Ovary (tissue), 9 donors: Measurements from ENCODE around the gene VAV3. TPM values are rescaled to one million over a fixed set of nuclear protein-coding genes. Genes with fewer than 3 reads are reported as not detected.

Source experiments
- DNase-seq, 5 donors: peaks; one replicate each; pipeline ENCODE4 v3.0.0-alpha.2; 2019 to 2020
- H3K27ac ChIP-seq, 2 donors: fragments of 200-600 bp; one replicate each; pipeline versions ENCODE4 v1.5.1 to v1.8.0; 2019 to 2022
- H3K27me3 ChIP-seq: fragments of 200-600 bp; one replicate; pipeline ENCODE4 v1.8.0; 2022
- H3K36me3 ChIP-seq: fragments of 200-600 bp; sonication (generic); one replicate; pipeline ENCODE4 v1.5.1; 2019
- H3K4me1 ChIP-seq: one replicate; pipeline ENCODE4 v1.8.1; 2013; ENCODE audit warnings: mild to moderate bottlenecking, moderate library complexity; ENCODE audit not compliant: insufficient read depth
- H3K4me3 ChIP-seq: fragments of 200-600 bp; sonication (generic); one replicate; pipeline ENCODE4 v1.5.1; 2017
- H3K9me3 ChIP-seq, 2 donors: fragments of 200-600 bp in 1 of 2; sonication (generic) in 1 of 2; one replicate each; pipeline versions ENCODE4 v1.5.1 to v1.8.1; 2013 to 2019; ENCODE audit warnings: mild to moderate bottlenecking in 1 of 2, moderate library complexity in 1 of 2
- CTCF ChIP-seq, 3 donors: fragments of 450-650 bp in 2 of 3; fragments of 200-600 bp in 1 of 3; IDR thresholded peaks; one replicate each; pipeline versions ENCODE4 v1.5.1 to v1.8.0; 2016 to 2022; ENCODE audit warnings: antibody characterized with exemption in 3 of 3, mild to moderate bottlenecking in 1 of 3
- EP300 ChIP-seq: sonication (generic); formaldehyde crosslinking; IDR thresholded peaks from one replicate; pipeline ENCODE4 v1.6.1; 2017; ENCODE audit warnings: antibody characterized with exemption
- POLR2A ChIP-seq: fragments of 450-650 bp; IDR thresholded peaks from one replicate; pipeline ENCODE4 v1.6.1; 2017; ENCODE audit warnings: antibody characterized with exemption, mild to moderate bottlenecking, moderate library complexity
- WGBS, 3 donors: extraction: QIAGEN DNeasy Blood & Tissue Kit in 1 of 3; methylation state at CpG; one replicate each; pipeline versions ENCODE4 v1.1.5 to v1.1.7; 2013 to 2017; 5-methylcytosine and 5-hydroxymethylcytosine counted together
- intact Hi-C, 4 donors: fragments of 100-400 bp; cut with DNase I; formaldehyde crosslinking; loops; one replicate each; pipeline versions ENCODE4 v1.11.0 to v1.15.1; 2022 to 2023
- polyA plus RNA-seq, 2 donors: library from polyadenylated mRNA; stranded (reverse); fragments of 200-250 nt in 1 of 2; fragments of 350-450 nt in 1 of 2; fragmentation: Illumina TruSeq in 1 of 2; extraction: RNeasy Lipid Tissue Mini Kit (QIAGEN cat#74804) in 1 of 2; gene quantifications; one replicate each; pipeline ENCODE4 v1.2.3, GENCODE V29; 2013 to 2014
- total RNA-seq, 7 donors: library from RNA; depleted of rRNA in 2 of 7; stranded (reverse); fragments of >200 nt in 2 of 7; fragmentation: NEBNext Ultra II Directional in 3 of 7; extraction: Animal tissue kit (Norgen Biotek cat#: 25700) in 3 of 7; gene quantifications; one replicate each; pipeline versions ENCODE4 v1.1.0 to v1.2.4, GENCODE V29; 2016 to 2023
- donor health status: DM: no; HTN: no; CAD: no; lungs with moderate emphysema.
- donor health status: DM: no; HTN: no; CAD: no.
- donor health status: Bipolar disorder and iron deficiency.
- donor health status: DM: yes; HTN: yes; CAD: no.
- donor health status: DM: no; HTN: no; CAD: no.
- donor health status: DM: yes; HTN: yes; CAD: no.

VAV3 gene
- total and polyA plus RNA-seq, 9 donors, result 0.78 to 7.4 (median 1.5) TPM

GRCh38 chr1:107877745-107878144 is 87.2 kb downstream of the VAV3 start:
- TF ChIP-seq POLR2A, result no peak
- no peak for TF ChIP-seq CTCF (IDR thresholded peaks at IDR 0.05)
- TF ChIP-seq EP300, result no peak
- no peak overlapping the region for H3K4me3 ChIP-seq
- no peaks in the 10 kb centered on the region for H3K4me1 ChIP-seq
- H3K27ac ChIP-seq, result no peak overlapping the region
- intact Hi-C loops, result no loop called here
- H3K36me3 ChIP-seq, result no peaks in the 10 kb centered on the region
- no peaks in the 10 kb centered on the region for H3K9me3 ChIP-seq
- no peak for DNase-seq
- WGBS, 3 donors, result 83% methylated on average over 1 of the region's 1 CpG
- H3K27me3 ChIP-seq, result no peaks in the 10 kb centered on the region

GRCh38 chr1:107877092-107877491 is 87.9 kb downstream of the VAV3 start:
- Histone ChIP-seq H3K4me1 (no peaks in the 10 kb centered on the region), H3K27ac (no peak overlapping the region), H3K27me3 (no peaks in the 10 kb centered on the region), H3K4me3 (no peak overlapping the region), H3K9me3 (no peaks in the 10 kb centered on the region), H3K36me3 (no peaks in the 10 kb centered on the region)
- TF ChIP-seq POLR2A, result no peak
- TF ChIP-seq CTCF (IDR thresholded peaks at IDR 0.05), result no peak
- TF ChIP-seq EP300, result no peak
- intact Hi-C loops, result no loop called here
- no peak for DNase-seq
- WGBS, 3 donors, result 16 to 30% (median 17%) methylated on average over 2 of the region's 2 CpGs

- DNase-seq, result no peak
- H3K9me3 ChIP-seq, result no peaks in the 10 kb centered on the region
- H3K4me1 ChIP-seq, result no peaks in the 10 kb centered on the region
- no peaks in the 10 kb centered on the region for H3K27me3 ChIP-seq
- H3K36me3 ChIP-seq, result no peaks in the 10 kb centered on the region
- intact Hi-C loops, result no loop called here
- TF ChIP-seq EP300, result no peak
- TF ChIP-seq CTCF (IDR thresholded peaks at IDR 0.05), result no peak
- no peak for TF ChIP-seq POLR2A
- no peak overlapping the region for H3K4me3 ChIP-seq
- WGBS, 3 donors, result 83 to 100% (median 89%) methylated on average over 1 of the region's 1 CpG
- H3K27ac ChIP-seq, result no peak overlapping the region
Observed at GRCh38 chr1:107875689-107876088, 89.3 kb downstream of the VAV3 start.

- TF ChIP-seq EP300 (no peak), CTCF (IDR thresholded peaks at IDR 0.05) (no peak), POLR2A (no peak)
- H3K27ac ChIP-seq, result no peak overlapping the region
- DNase-seq, result no peak
- intact Hi-C loops, result no loop called here
- no peaks in the 10 kb centered on the region for H3K4me1 ChIP-seq
- no peaks in the 10 kb centered on the region for H3K9me3 ChIP-seq
- no peaks in the 10 kb centered on the region for H3K27me3 ChIP-seq
- WGBS, 3 donors, result 9 to 36% (median 10%) methylated on average over 1 of the region's 1 CpG
- no peaks in the 10 kb centered on the region for H3K36me3 ChIP-seq
- no peak overlapping the region for H3K4me3 ChIP-seq
Observed at GRCh38 chr1:107874221-107874620, 90.8 kb downstream of the VAV3 start.
